ENCODE measurements around the gene BTBD7.

DNA sequence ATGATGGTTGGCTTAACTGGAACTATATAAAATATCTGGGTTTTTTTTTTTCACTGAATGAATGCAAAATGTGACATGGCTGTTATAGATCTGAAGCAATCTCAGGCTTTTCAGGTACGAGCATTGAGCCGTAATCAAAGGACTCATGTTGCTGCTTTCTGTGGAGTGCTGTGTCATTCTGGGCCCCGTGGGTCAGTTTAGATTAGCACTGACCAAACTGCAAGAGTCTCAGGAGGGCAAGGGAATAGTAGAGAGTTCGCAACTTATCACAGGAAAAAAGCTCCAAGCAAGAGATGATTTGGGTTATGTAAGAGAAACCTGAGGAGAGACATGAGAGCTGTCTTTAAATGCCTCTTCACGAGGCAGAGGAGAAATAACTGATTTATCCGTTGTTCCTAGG is 66.7 kb downstream of the BTBD7 start:
- TF ChIP-seq, protein P1, sequence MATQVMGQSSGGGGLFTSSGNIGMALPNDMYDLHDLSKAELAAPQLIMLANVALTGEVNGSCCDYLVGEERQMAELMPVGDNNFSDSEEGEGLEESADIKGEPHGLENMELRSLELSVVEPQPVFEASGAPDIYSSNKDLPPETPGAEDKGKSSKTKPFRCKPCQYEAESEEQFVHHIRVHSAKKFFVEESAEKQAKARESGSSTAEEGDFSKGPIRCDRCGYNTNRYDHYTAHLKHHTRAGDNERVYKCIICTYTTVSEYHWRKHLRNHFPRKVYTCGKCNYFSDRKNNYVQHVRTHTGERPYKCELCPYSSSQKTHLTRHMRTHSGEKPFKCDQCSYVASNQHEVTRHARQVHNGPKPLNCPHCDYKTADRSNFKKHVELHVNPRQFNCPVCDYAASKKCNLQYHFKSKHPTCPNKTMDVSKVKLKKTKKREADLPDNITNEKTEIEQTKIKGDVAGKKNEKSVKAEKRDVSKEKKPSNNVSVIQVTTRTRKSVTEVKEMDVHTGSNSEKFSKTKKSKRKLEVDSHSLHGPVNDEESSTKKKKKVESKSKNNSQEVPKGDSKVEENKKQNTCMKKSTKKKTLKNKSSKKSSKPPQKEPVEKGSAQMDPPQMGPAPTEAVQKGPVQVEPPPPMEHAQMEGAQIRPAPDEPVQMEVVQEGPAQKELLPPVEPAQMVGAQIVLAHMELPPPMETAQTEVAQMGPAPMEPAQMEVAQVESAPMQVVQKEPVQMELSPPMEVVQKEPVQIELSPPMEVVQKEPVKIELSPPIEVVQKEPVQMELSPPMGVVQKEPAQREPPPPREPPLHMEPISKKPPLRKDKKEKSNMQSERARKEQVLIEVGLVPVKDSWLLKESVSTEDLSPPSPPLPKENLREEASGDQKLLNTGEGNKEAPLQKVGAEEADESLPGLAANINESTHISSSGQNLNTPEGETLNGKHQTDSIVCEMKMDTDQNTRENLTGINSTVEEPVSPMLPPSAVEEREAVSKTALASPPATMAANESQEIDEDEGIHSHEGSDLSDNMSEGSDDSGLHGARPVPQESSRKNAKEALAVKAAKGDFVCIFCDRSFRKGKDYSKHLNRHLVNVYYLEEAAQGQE (IDR thresholded peaks at IDR 0.05; ENCODE audit: low read depth), result no peak
- TF ChIP-seq, protein P2, sequence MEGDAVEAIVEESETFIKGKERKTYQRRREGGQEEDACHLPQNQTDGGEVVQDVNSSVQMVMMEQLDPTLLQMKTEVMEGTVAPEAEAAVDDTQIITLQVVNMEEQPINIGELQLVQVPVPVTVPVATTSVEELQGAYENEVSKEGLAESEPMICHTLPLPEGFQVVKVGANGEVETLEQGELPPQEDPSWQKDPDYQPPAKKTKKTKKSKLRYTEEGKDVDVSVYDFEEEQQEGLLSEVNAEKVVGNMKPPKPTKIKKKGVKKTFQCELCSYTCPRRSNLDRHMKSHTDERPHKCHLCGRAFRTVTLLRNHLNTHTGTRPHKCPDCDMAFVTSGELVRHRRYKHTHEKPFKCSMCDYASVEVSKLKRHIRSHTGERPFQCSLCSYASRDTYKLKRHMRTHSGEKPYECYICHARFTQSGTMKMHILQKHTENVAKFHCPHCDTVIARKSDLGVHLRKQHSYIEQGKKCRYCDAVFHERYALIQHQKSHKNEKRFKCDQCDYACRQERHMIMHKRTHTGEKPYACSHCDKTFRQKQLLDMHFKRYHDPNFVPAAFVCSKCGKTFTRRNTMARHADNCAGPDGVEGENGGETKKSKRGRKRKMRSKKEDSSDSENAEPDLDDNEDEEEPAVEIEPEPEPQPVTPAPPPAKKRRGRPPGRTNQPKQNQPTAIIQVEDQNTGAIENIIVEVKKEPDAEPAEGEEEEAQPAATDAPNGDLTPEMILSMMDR (IDR thresholded peaks at IDR 0.05 in 2 of 3, conservative IDR thresholded peaks at IDR 0.05 in 1 of 3; ENCODE audit: borderline replicate concordance in 1 of 3, insufficient read depth in 1 of 3, low read depth in 2 of 3, low read length in 2 of 3), result no peak
- no peak for TF ChIP-seq EZH2 (IDR thresholded peaks at IDR 0.05)
- no peak for TF ChIP-seq CEBPB (IDR thresholded peaks at IDR 0.05; ENCODE audit: low read depth)
- no peak for TF ChIP-seq POLR2A (IDR thresholded peaks at IDR 0.05; ENCODE audit: borderline replicate concordance, extremely low read depth, insufficient read depth, insufficient read length)
- TF ChIP-seq POLR2AphosphoS5 (IDR thresholded peaks at IDR 0.05; ENCODE audit: low read depth, low read length), result no peak
- no peak for TF ChIP-seq RAD21 (IDR thresholded peaks at IDR 0.05; ENCODE audit: low read depth)
- TF ChIP-seq YY1 (IDR thresholded peaks at IDR 0.05; ENCODE audit: extremely low read depth, insufficient replicate concordance, low read depth, low read length), result no peak
- TF ChIP-seq JUND (IDR thresholded peaks at IDR 0.05), result no peak
- TF ChIP-seq SP1 (IDR thresholded peaks at IDR 0.05; ENCODE audit: low read depth), result no peak
- TF ChIP-seq ZFX (IDR thresholded peaks at IDR 0.05), result no peak
- TF ChIP-seq EZH2phosphoT487 (IDR thresholded peaks at IDR 0.05; ENCODE audit: borderline replicate concordance), result no peak
